Measurements from ENCODE around the gene FMO5. TPM values are rescaled to one million over a fixed set of nuclear protein-coding genes. Genes with fewer than 3 reads are reported as not detected.

Gene FMO5
- total and polyA plus RNA-seq, 10 of the 15 experiments (the other 5 are each of a cell fraction or from before 2014, with no cell fraction given) = 0.05 to 0.58 (median 0.19) TPM

DNA sequence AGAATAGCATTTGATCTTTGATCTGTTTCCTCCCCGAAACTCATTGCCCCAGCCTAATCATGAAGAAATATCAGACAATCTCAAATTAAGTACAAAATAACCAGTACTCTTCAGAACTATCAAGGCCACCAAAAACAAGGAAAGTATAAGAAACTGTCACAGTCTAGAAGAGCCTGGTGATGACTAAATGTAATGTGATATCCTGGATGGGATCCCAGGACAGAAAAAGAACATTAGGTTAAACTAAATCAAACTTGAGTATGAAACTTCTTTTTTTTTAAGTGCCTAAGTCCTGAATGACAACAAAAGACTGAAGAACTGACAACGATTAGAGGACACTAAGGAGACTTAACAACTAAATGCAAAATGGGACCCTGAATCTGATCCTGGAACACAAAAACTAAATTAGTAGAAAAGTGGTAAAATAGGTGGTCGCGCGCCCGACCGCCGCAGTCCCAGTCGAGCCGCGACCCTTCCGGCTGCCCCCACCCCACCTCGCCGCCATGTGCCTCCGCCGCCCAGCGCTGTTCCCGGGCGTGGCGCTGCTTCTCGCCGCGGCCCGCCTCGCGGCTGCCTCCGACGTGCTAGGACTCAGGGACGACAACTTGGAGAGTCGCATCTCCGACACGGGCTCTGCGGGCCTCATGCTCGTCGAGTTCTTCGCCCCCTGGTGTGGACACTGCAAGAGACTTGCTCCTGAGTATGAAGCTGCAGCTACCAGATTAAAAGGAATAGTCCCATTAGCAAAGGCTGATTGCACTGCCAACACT lies 47.3 kb downstream of the FMO5 start (continued):
- TF ChIP-seq ZBTB33 (IDR thresholded peaks at IDR 0.05) (no peak), ATF3 (IDR thresholded peaks at IDR 0.05; ENCODE audit: borderline replicate concordance, extremely low read depth, low read depth, low read length) (no peak), BMI1 (IDR thresholded peaks at IDR 0.05; ENCODE audit: borderline replicate concordance) (no peak), SP1 (IDR thresholded peaks at IDR 0.05; ENCODE audit: low read depth, low read length) (no peak), POLR2AphosphoS5 (IDR thresholded peaks at IDR 0.05; ENCODE audit: low read length) (no peak), MTA3 (IDR thresholded peaks at IDR 0.05; ENCODE audit: borderline replicate concordance, low read length) (no peak), WRNIP1 (IDR thresholded peaks at IDR 0.05; ENCODE audit: borderline replicate concordance, low read depth, low read length) (no peak)

All from GM12878 (cell line).